SU-DHL-6 (cell line): ENCODE results near the gene ITGA8.

Experiments
- H2AFZ ChIP-seq: fragments of 200-600 bp; sonication (generic); 2 replicates; pipeline ENCODE4 v1.6.1; 2014; ENCODE audit warnings: low read depth, mild to moderate bottlenecking, moderate library complexity, mixed read lengths, antibody characterized with exemption, low read length; ENCODE audit not compliant: severe bottlenecking
- H3F3A ChIP-seq: fragments of 200-600 bp; shearing (Covaris generic); 2 replicates; pipeline ENCODE4 v1.6.0; 2016; ENCODE audit warnings: antibody characterized with exemption, mild to moderate bottlenecking; ENCODE audit not compliant: insufficient read depth
- H3K27ac ChIP-seq: fragments of 200-600 bp; sonication (generic); 2 replicates; pipeline ENCODE4 v1.5.1; 2016; ENCODE audit warnings: low read depth, mild to moderate bottlenecking, low read length, moderate library complexity, mixed read lengths
- H3K27me3 ChIP-seq: fragments of 200-600 bp; sonication (generic), shearing (Covaris generic); 2 replicates; pipeline ENCODE4 v1.6.0; 2014; ENCODE audit warnings: mild to moderate bottlenecking, low read length
- H3K36me3 ChIP-seq: fragments of 200-600 bp; sonication (generic); 2 replicates; pipeline ENCODE4 v1.6.1; 2014; ENCODE audit warnings: mild to moderate bottlenecking, low read length, mixed read lengths
- H3K4me2 ChIP-seq: fragments of 300-600, 200-600 bp; shearing (Covaris generic), sonication (generic); 2 replicates; pipeline ENCODE4 v1.6.0; 2014; ENCODE audit warnings: low read length, low read depth, mild to moderate bottlenecking; ENCODE audit not compliant: poor library complexity, severe bottlenecking
- H3K4me3 ChIP-seq: fragments of 200-600 bp; sonication (generic); 2 replicates; pipeline ENCODE4 v1.5.1; 2014; ENCODE audit warnings: antibody characterized with exemption, low read length, mild to moderate bottlenecking, mixed read lengths; ENCODE audit not compliant: insufficient read depth, poor library complexity, severe bottlenecking
- H3K79me2 ChIP-seq: fragments of 200-600 bp; sonication (generic); 2 replicates; pipeline ENCODE4 v1.6.1; 2014; ENCODE audit warnings: mild to moderate bottlenecking, low read length, moderate library complexity; ENCODE audit not compliant: insufficient read depth
- H3K9ac ChIP-seq: fragments of 200-600 bp; sonication (generic); 2 replicates; pipeline ENCODE4 v1.7.0; 2014; ENCODE audit warnings: mild to moderate bottlenecking, low read length
- H3K9me2 ChIP-seq: fragments of 200-600 bp; sonication (generic); replicated peaks from 2 replicates; pipeline ENCODE4 v1.6.1; 2014; ENCODE audit warnings: low read length; ENCODE audit not compliant: insufficient read depth
- H3K9me3 ChIP-seq: fragments of 200-600 bp; sonication (generic); 2 replicates; pipeline ENCODE4 v1.6.1; 2014; ENCODE audit warnings: low read length, mixed read lengths; ENCODE audit not compliant: insufficient read depth
- H4K20me1 ChIP-seq: fragments of 200-600 bp; sonication (generic); 2 replicates; pipeline ENCODE4 v1.6.1; 2014; ENCODE audit warnings: low read depth, mild to moderate bottlenecking, antibody characterized with exemption, low read length, moderate library complexity, mixed read lengths
- EZH2phosphoT487 ChIP-seq: fragments of 200-600 bp; sonication (generic), shearing (Covaris generic); conservative IDR thresholded peaks from 2 replicates; pipeline ENCODE4 v1.6.1; 2018; ENCODE audit warnings: mild to moderate bottlenecking, antibody characterized with exemption, low read length, moderate library complexity, mixed read lengths
- TF ChIP-seq, protein P1 (sequence below): fragments of 200-600 bp; sonication (generic); IDR thresholded peaks from one replicate; pipeline ENCODE4 v1.5.1; 2017; ENCODE audit warnings: antibody characterized with exemption, mild to moderate bottlenecking, low read length, moderate library complexity; ENCODE audit not compliant: insufficient read depth, poor library complexity, severe bottlenecking

The ITGA8 gene

DNA sequence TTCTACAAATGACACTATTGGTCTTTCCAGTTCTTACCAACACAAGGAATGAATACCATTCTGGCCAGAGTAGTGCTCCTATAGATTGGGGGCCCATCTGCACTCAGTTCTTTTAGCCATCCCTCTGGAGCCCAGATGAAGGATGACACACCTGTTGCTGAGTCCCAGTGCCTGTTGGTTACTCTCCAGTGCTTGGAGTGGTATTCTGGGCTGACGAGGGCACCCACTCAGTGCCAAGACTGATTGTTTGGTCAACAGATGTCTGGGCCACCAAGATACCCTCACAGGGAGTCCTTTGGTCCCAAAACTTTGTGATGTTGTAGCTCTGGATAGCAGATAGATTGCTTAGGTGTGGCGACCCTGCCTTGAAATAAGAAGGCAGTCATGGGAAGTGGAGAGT is 23.7 kb upstream of the ITGA8 start:
- Histone ChIP-seq H3K9me2 (no peaks in the 10 kb centered on the region), H3K9ac (no peak overlapping the region), H3K9me3 (no peaks in the 10 kb centered on the region), H3K4me3 (no peak overlapping the region), H3K79me2 (no peaks in the 10 kb centered on the region), H3F3A (no peaks in the 10 kb centered on the region), H3K36me3 (no peaks in the 10 kb centered on the region), H2AFZ (no peak overlapping the region), H3K27ac (no peak overlapping the region), H4K20me1 (no peaks in the 10 kb centered on the region), H3K27me3 (no peaks in the 10 kb centered on the region), H3K4me2 (no peak overlapping the region)
- TF ChIP-seq, protein P1, sequence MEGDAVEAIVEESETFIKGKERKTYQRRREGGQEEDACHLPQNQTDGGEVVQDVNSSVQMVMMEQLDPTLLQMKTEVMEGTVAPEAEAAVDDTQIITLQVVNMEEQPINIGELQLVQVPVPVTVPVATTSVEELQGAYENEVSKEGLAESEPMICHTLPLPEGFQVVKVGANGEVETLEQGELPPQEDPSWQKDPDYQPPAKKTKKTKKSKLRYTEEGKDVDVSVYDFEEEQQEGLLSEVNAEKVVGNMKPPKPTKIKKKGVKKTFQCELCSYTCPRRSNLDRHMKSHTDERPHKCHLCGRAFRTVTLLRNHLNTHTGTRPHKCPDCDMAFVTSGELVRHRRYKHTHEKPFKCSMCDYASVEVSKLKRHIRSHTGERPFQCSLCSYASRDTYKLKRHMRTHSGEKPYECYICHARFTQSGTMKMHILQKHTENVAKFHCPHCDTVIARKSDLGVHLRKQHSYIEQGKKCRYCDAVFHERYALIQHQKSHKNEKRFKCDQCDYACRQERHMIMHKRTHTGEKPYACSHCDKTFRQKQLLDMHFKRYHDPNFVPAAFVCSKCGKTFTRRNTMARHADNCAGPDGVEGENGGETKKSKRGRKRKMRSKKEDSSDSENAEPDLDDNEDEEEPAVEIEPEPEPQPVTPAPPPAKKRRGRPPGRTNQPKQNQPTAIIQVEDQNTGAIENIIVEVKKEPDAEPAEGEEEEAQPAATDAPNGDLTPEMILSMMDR: no peak
- no peak for TF ChIP-seq EZH2phosphoT487

DNA sequence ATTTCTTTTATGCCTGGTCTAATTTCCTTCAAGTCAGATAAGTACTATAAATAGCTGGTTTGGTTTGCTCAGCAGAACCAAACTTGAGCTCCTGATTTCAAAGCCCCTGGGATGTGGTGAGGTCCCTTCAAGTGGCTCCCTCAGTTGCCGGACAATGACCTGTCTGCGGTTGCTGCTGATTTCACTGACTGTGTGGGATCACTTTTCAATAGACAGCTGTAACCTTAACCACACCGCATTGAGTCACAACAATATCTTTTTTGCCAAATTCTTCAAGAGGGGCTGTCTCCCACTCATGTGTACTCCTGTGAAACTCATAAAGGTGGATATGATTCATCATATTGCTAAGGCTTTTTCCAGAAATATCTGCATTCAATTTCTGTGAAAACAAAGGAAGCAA is 23.1 kb upstream of the ITGA8 start:
- no peaks in the 10 kb centered on the region for H3F3A ChIP-seq

DNA sequence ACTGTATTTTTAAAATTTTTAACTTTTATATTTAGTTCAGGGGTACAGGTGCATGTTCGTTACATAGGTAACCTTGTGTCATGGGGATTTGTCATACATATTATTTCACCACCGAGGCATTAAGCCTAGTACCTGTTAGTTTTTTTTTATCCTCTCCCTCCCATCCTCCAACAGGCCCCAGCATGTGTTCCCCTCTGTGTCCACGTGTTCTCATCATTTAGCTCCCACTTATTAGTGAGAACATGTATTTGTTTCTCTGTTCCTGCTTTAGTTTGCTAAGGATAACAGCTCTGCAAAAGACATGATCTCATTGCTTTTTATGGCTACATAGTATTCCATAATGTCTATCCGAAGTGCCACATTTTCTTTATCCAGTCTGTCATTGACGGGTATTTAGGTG is 22.4 kb upstream of the ITGA8 start:
- no peak overlapping the region for H3K9ac ChIP-seq
- H3K4me3 ChIP-seq: no peak overlapping the region
- H3K27ac ChIP-seq: no peak overlapping the region
- no peak overlapping the region for H2AFZ ChIP-seq
- H3K79me2 ChIP-seq: no peaks in the 10 kb centered on the region
- H3K9me2 ChIP-seq: no peaks in the 10 kb centered on the region
- no peak for TF ChIP-seq EZH2phosphoT487
- TF ChIP-seq, protein P1: no peak
- no peaks in the 10 kb centered on the region for H3F3A ChIP-seq
- H3K27me3 ChIP-seq: no peaks in the 10 kb centered on the region
- H3K4me2 ChIP-seq: no peak overlapping the region
- H3K36me3 ChIP-seq: no peaks in the 10 kb centered on the region
- no peaks in the 10 kb centered on the region for H4K20me1 ChIP-seq
- H3K9me3 ChIP-seq: no peaks in the 10 kb centered on the region

More for the DNA sequence above, 23.1 kb upstream of the ITGA8 start:
- H3K4me2 ChIP-seq: no peak overlapping the region
- H3K9me3 ChIP-seq: no peaks in the 10 kb centered on the region
- no peaks in the 10 kb centered on the region for H3K79me2 ChIP-seq
- H3K9me2 ChIP-seq: no peaks in the 10 kb centered on the region
- H3K36me3 ChIP-seq: no peaks in the 10 kb centered on the region
- no peak overlapping the region for H3K4me3 ChIP-seq
- no peak overlapping the region for H3K27ac ChIP-seq
- no peaks in the 10 kb centered on the region for H4K20me1 ChIP-seq
- no peak for TF ChIP-seq EZH2phosphoT487
- TF ChIP-seq, protein P1: no peak
- no peak overlapping the region for H2AFZ ChIP-seq
- no peak overlapping the region for H3K9ac ChIP-seq
- no peaks in the 10 kb centered on the region for H3K27me3 ChIP-seq
